Rectal smooth muscle tissue (tissue), 1 donor: ENCODE results near the gene PPP2R1B.
A peak's percentile ranks its signal among the peaks of the same experiment; 100 is the strongest.

ENCODE experiments used
- H3K27ac ChIP-seq: one replicate; pipeline ENCODE4 v1.7.0; 2013; ENCODE audit warnings: low read depth, low read length, inconsistent platforms
- H3K27me3 ChIP-seq: one replicate; pipeline ENCODE4 v1.7.0; 2013; ENCODE audit warnings: low read length; ENCODE audit not compliant: control insufficient read depth, insufficient read depth
- H3K36me3 ChIP-seq: one replicate; pipeline ENCODE4 v1.7.0; 2013; ENCODE audit warnings: low read length; ENCODE audit not compliant: control insufficient read depth, insufficient read depth
- H3K4me1 ChIP-seq: one replicate; pipeline ENCODE4 v1.7.0; 2013; ENCODE audit warnings: low read length; ENCODE audit not compliant: control insufficient read depth, insufficient read depth
- H3K4me3 ChIP-seq: one replicate; pipeline ENCODE4 v1.7.0; 2013; ENCODE audit warnings: low read length
- H3K9ac ChIP-seq: one replicate; pipeline ENCODE4 v1.7.0; 2013; ENCODE audit warnings: low read length

The PPP2R1B gene

GRCh38 chr11:111765984-111766833 is at the start of gene PPP2R1B:
TSS of gene PPP2R1B (minus strand) at chr11:111766389. CDS start at chr11:111766361, 28 bp downstream.
- H3K36me3 ChIP-seq, result peaks cover 4% of the 10 kb centered on the region
- H3K4me1 ChIP-seq, result peaks cover 8% of the 10 kb centered on the region
- peak within 1 kb of the TSS; percentile 83 for H3K27ac ChIP-seq
- no peaks in the 10 kb centered on the region for H3K27me3 ChIP-seq
- H3K9ac ChIP-seq, result peak within 1 kb of the TSS; percentile 78
- peak within 1 kb of the TSS; percentile 94 for H3K4me3 ChIP-seq

GRCh38 chr11:111815489-111815888 is 49.3 kb upstream of the PPP2R1B start:
- H3K36me3 ChIP-seq, result no peaks in the 10 kb centered on the region
- H3K4me1 ChIP-seq, result peaks cover 13% of the 10 kb centered on the region
- H3K27ac ChIP-seq, result peak overlapping the region; percentile 65
- no peak overlapping the region for H3K4me3 ChIP-seq
- H3K27me3 ChIP-seq, result no peaks in the 10 kb centered on the region
- H3K9ac ChIP-seq, result no peak overlapping the region

- H3K27me3 ChIP-seq, result no peaks in the 10 kb centered on the region
- H3K4me1 ChIP-seq, result peaks cover 10% of the 10 kb centered on the region
- no peak overlapping the region for H3K4me3 ChIP-seq
- peak overlapping the region; percentile 65 for H3K27ac ChIP-seq
- H3K9ac ChIP-seq, result no peak overlapping the region
- no peaks in the 10 kb centered on the region for H3K36me3 ChIP-seq
Measured at GRCh38 chr11:111814557-111815320, 48.5 kb upstream of the PPP2R1B start.

- Histone ChIP-seq H3K4me3 (no peak overlapping the region), H3K4me1 (peaks cover 8% of the 10 kb centered on the region), H3K27me3 (no peaks in the 10 kb centered on the region), H3K9ac (no peak overlapping the region), H3K36me3 (no peaks in the 10 kb centered on the region), H3K27ac (peak overlapping the region; percentile 65)
Measured at GRCh38 chr11:111814106-111814505, 47.9 kb upstream of the PPP2R1B start.

- Histone ChIP-seq H3K4me1 (peaks cover 8% of the 10 kb centered on the region), H3K36me3 (no peaks in the 10 kb centered on the region), H3K9ac (no peak overlapping the region), H3K27me3 (no peaks in the 10 kb centered on the region), H3K27ac (no peak overlapping the region), H3K4me3 (no peak overlapping the region)
Measured at GRCh38 chr11:111812211-111812610, 46.0 kb upstream of the PPP2R1B start.

- Histone ChIP-seq H3K4me1 (peaks cover 8% of the 10 kb centered on the region), H3K4me3 (no peak overlapping the region), H3K36me3 (no peaks in the 10 kb centered on the region), H3K9ac (no peak overlapping the region), H3K27ac (no peak overlapping the region), H3K27me3 (no peaks in the 10 kb centered on the region)
Measured at GRCh38 chr11:111811445-111811844, 45.3 kb upstream of the PPP2R1B start.

GRCh38 chr11:111808834-111809233 is 42.6 kb upstream of the PPP2R1B start:
- Histone ChIP-seq H3K27me3 (no peaks in the 10 kb centered on the region), H3K4me3 (no peak overlapping the region), H3K36me3 (no peaks in the 10 kb centered on the region), H3K27ac (no peak overlapping the region), H3K9ac (no peak overlapping the region), H3K4me1 (no peaks in the 10 kb centered on the region)

- Histone ChIP-seq H3K27ac (no peak overlapping the region), H3K9ac (no peak overlapping the region), H3K27me3 (no peaks in the 10 kb centered on the region), H3K36me3 (no peaks in the 10 kb centered on the region), H3K4me3 (no peak overlapping the region), H3K4me1 (no peaks in the 10 kb centered on the region)
Measured at GRCh38 chr11:111808063-111808588, 41.9 kb upstream of the PPP2R1B start.

GRCh38 chr11:111807076-111807475 is 40.9 kb upstream of the PPP2R1B start:
- Histone ChIP-seq H3K9ac (no peak overlapping the region), H3K4me1 (no peaks in the 10 kb centered on the region), H3K4me3 (no peak overlapping the region), H3K36me3 (no peaks in the 10 kb centered on the region), H3K27me3 (no peaks in the 10 kb centered on the region), H3K27ac (no peak overlapping the region)

- Histone ChIP-seq H3K27ac (no peak overlapping the region), H3K36me3 (no peaks in the 10 kb centered on the region), H3K4me1 (no peaks in the 10 kb centered on the region), H3K27me3 (no peaks in the 10 kb centered on the region), H3K4me3 (no peak overlapping the region), H3K9ac (no peak overlapping the region)
Measured at GRCh38 chr11:111801135-111801534, 34.9 kb upstream of the PPP2R1B start.

- no peaks in the 10 kb centered on the region for H3K4me1 ChIP-seq
- no peaks in the 10 kb centered on the region for H3K27me3 ChIP-seq
- no peaks in the 10 kb centered on the region for H3K36me3 ChIP-seq
- no peak overlapping the region for H3K27ac ChIP-seq
- H3K4me3 ChIP-seq, result no peak overlapping the region
- no peak overlapping the region for H3K9ac ChIP-seq
Measured at GRCh38 chr11:111798279-111798678, 32.1 kb upstream of the PPP2R1B start.

GRCh38 chr11:111797145-111797581 is 31.0 kb upstream of the PPP2R1B start:
- no peaks in the 10 kb centered on the region for H3K4me1 ChIP-seq
- no peaks in the 10 kb centered on the region for H3K36me3 ChIP-seq
- no peak overlapping the region for H3K4me3 ChIP-seq
- H3K9ac ChIP-seq, result no peak overlapping the region
- no peaks in the 10 kb centered on the region for H3K27me3 ChIP-seq
- no peak overlapping the region for H3K27ac ChIP-seq
